DND-41 (cell line): ENCODE results near the gene ATP23.

Experiments
- ATAC-seq: fragments of 200-7000 bp; cut with Tn5 transposase; 3 replicates; pipeline ENCODE4 v1.9.1; 2021; ENCODE audit warnings: low read depth; ENCODE audit not compliant: insufficient read depth
- DNase-seq: peaks from one replicate; pipeline ENCODE4 v3.0.0-alpha.2; 2020
- H2AFZ ChIP-seq: 2 replicates; pipeline ENCODE4 v1.6.0; 2012; ENCODE audit warnings: low read depth, low read length
- H3K27ac ChIP-seq: 2 replicates; pipeline ENCODE4 v1.5.1; 2012; ENCODE audit warnings: low read length, inconsistent platforms
- H3K27me3 ChIP-seq: fragments of 200-600 bp; sonication (generic); 2 replicates; pipeline ENCODE4 v1.6.0; 2012; ENCODE audit warnings: low read length, mild to moderate bottlenecking, inconsistent platforms; ENCODE audit not compliant: insufficient read depth, poor library complexity
- H3K36me3 ChIP-seq: 2 replicates; pipeline ENCODE4 v1.5.1; 2012; ENCODE audit warnings: low read length, inconsistent platforms; ENCODE audit not compliant: insufficient read depth
- H3K4me1 ChIP-seq: 2 replicates; pipeline ENCODE4 v1.5.1; 2012; ENCODE audit warnings: mild to moderate bottlenecking, low read length; ENCODE audit not compliant: insufficient read depth
- H3K4me2 ChIP-seq: 2 replicates; pipeline ENCODE4 v1.6.0; 2012; ENCODE audit warnings: mild to moderate bottlenecking, moderate library complexity, low read length, inconsistent platforms; ENCODE audit not compliant: insufficient read depth
- H3K4me3 ChIP-seq, 2 experiments: fragments of 200-600 bp in 1 of 2; shearing (Covaris generic) in 1 of 2; 2 replicates each; pipeline ENCODE4 v1.5.1; 2012 to 2016; ENCODE audit warnings: inconsistent platforms in 2 of 2, low read length in 2 of 2, mild to moderate bottlenecking in 2 of 2, low read depth in 1 of 2, moderate library complexity in 1 of 2
- H3K79me2 ChIP-seq: 2 replicates; pipeline ENCODE4 v1.6.0; 2012; ENCODE audit warnings: low read length, inconsistent platforms; ENCODE audit not compliant: insufficient read depth
- H3K9ac ChIP-seq: 2 replicates; pipeline ENCODE4 v1.6.0; 2012; ENCODE audit warnings: low read depth, mild to moderate bottlenecking, inconsistent platforms, low read length, moderate library complexity
- H3K9me3 ChIP-seq: 2 replicates; pipeline ENCODE4 v1.5.1; 2012; ENCODE audit warnings: low read length, moderate library complexity, mild to moderate bottlenecking, inconsistent platforms; ENCODE audit not compliant: insufficient read depth, severe bottlenecking
- H4K20me1 ChIP-seq: 2 replicates; pipeline ENCODE4 v1.6.0; 2012; ENCODE audit warnings: low read length; ENCODE audit not compliant: insufficient read depth
- EZH2 ChIP-seq: IDR thresholded peaks from 3 replicates; pipeline ENCODE4 v1.6.1; 2012; ENCODE audit warnings: borderline replicate concordance, low read depth, mild to moderate bottlenecking, moderate library complexity, low read length, inconsistent platforms; ENCODE audit not compliant: severe bottlenecking
- TF ChIP-seq, protein P1 (sequence below): IDR thresholded peaks from 2 replicates; pipeline ENCODE4 v1.5.1; 2012; ENCODE audit warnings: borderline replicate concordance, low read length, moderate library complexity, mild to moderate bottlenecking; ENCODE audit not compliant: poor library complexity, severe bottlenecking; ENCODE audit errors: extremely low read depth

ATP23 gene

DNA sequence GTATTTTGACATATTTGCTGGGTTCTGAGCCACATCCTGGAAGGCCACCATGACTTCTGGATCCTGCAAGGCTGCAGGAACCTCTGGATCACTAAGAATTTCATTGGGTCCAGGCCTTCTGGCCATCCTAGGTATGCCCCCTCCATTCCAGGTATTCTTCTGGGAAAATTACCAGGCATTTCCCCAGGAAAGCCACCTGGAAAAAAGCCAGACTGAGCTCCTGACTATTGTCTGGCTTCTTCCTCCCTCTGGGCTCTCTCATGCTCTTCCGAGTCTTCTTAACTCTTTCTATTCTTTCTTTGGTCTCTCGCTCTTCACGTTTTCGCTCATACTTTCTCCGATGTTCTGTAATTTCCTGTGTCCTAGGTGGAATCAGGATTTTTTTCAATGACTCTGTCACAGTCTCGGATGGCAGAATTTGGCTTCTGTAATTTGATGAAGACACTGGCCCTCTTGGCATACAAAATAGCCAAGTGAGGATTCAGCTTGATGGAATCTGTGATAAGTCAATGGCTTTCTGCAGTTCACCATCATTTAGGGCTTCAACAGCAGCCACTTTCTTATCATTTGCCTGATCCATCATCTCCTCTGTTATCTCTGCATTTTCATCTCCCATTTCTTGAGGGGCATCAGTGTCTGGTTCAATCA lies 42.6 kb downstream of the ATP23 start:
- Histone ChIP-seq H3K4me3 (no peak overlapping the region), H3K9me3 (no peaks in the 10 kb centered on the region), H3K27me3 (peaks cover 3% of the 10 kb centered on the region), H3K9ac (no peak overlapping the region), H3K4me1 (no peaks in the 10 kb centered on the region), H3K36me3 (no peaks in the 10 kb centered on the region), H2AFZ (no peak overlapping the region), H3K79me2 (no peaks in the 10 kb centered on the region), H3K4me2 (no peak overlapping the region), H3K27ac (no peak overlapping the region), H4K20me1 (no peaks in the 10 kb centered on the region)
- TF ChIP-seq EZH2, result no peak
- TF ChIP-seq, protein P1, sequence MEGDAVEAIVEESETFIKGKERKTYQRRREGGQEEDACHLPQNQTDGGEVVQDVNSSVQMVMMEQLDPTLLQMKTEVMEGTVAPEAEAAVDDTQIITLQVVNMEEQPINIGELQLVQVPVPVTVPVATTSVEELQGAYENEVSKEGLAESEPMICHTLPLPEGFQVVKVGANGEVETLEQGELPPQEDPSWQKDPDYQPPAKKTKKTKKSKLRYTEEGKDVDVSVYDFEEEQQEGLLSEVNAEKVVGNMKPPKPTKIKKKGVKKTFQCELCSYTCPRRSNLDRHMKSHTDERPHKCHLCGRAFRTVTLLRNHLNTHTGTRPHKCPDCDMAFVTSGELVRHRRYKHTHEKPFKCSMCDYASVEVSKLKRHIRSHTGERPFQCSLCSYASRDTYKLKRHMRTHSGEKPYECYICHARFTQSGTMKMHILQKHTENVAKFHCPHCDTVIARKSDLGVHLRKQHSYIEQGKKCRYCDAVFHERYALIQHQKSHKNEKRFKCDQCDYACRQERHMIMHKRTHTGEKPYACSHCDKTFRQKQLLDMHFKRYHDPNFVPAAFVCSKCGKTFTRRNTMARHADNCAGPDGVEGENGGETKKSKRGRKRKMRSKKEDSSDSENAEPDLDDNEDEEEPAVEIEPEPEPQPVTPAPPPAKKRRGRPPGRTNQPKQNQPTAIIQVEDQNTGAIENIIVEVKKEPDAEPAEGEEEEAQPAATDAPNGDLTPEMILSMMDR, result no peak
- ATAC-seq, result no peak
- no peak for DNase-seq

DNA sequence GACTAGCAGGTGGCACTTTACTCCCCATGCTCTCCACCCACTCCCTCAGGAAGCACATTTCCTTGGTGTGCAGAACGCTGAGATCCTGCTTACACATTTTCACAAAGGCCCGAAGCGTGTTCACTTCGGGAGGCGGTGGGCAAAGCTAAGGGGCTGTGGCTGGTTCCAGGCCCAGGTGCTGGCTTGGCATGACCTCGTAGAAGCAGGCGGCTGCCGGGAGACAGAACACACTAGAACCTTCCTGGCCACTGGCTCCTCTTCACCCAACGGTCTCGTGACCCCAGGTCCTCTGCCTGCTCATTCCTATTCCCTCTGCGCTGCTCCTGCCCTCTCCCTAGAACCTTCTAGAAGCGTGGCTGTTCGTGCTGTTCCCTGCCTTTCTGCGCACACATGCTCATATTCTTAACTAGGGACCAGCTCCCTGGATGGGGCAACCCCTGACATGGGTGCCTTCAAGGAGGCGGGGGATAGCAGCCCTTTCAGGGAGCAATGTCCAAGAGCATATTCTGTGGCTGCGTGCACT lies 43.3 kb downstream of the ATP23 start:
- DNase-seq (no peak), ATAC-seq (no peak)
- Histone ChIP-seq H3K4me2 (no peak overlapping the region), H3K9me3 (no peaks in the 10 kb centered on the region), H3K4me3 (no peak overlapping the region), H3K27ac (no peak overlapping the region), H2AFZ (no peak overlapping the region), H4K20me1 (no peaks in the 10 kb centered on the region), H3K36me3 (no peaks in the 10 kb centered on the region), H3K4me1 (no peaks in the 10 kb centered on the region), H3K9ac (no peak overlapping the region), H3K79me2 (no peaks in the 10 kb centered on the region), H3K27me3 (peaks cover 4% of the 10 kb centered on the region)
- TF ChIP-seq, protein P1, result no peak
- no peak for TF ChIP-seq EZH2

DNA sequence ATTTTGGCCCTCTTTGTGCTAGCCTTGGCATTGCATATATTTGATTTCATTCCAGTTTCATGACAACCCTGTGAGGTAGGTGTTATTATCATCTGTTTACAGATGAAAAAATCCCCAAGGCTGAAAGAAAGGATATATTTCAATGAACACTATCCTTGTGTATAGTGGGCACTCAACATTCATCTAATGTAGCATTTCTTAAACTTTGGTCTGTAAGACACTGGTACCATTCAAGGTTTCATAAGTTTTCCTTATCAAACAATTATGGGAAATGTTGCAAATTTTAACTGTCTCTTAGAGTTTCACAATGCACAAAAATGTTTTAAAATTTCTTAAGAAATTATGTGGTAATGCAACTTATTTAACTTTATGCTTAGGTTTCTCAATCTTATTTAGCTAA lies 44.3 kb downstream of the ATP23 start:
- Histone ChIP-seq H3K9ac (no peak overlapping the region), H3K4me3 (no peak overlapping the region), H3K4me2 (no peak overlapping the region), H3K27ac (no peak overlapping the region), H2AFZ (no peak overlapping the region), H3K27me3 (peaks cover 4% of the 10 kb centered on the region), H3K36me3 (no peaks in the 10 kb centered on the region), H3K79me2 (no peaks in the 10 kb centered on the region), H3K9me3 (no peaks in the 10 kb centered on the region), H3K4me1 (no peaks in the 10 kb centered on the region), H4K20me1 (no peaks in the 10 kb centered on the region)
- DNase-seq (no peak), ATAC-seq (no peak)
- TF ChIP-seq, protein P1, result no peak

DNA sequence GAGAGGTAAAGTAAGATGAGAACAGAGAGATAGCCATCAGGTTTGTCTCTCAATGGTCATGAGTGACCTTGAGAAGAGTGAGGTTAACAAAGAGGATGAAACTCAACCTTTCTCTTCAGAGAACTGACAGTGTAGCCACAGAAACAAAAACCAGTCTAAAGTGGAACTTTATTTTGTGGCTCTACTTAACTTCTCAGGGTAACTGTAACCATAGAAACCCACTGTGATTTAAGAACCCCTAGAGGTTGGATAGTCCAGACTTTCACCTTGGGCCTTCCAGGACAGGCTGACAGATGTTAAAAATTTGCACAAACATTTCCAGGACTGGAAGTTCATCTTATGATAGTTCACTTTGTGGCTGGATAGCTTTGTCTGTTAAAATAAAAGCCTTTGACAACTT lies 48.5 kb downstream of the ATP23 start:
- TF ChIP-seq EZH2, result no peak
- TF ChIP-seq, protein P1, result no peak
- Histone ChIP-seq H3K27ac (no peak overlapping the region), H3K4me1 (no peaks in the 10 kb centered on the region), H3K9ac (no peak overlapping the region), H3K79me2 (no peaks in the 10 kb centered on the region), H4K20me1 (no peaks in the 10 kb centered on the region), H3K4me3 (no peak overlapping the region), H2AFZ (no peak overlapping the region), H3K27me3 (peaks cover 4% of the 10 kb centered on the region), H3K9me3 (no peaks in the 10 kb centered on the region), H3K4me2 (no peak overlapping the region), H3K36me3 (no peaks in the 10 kb centered on the region)
- no peak for DNase-seq
- ATAC-seq, result no peak
